Muscle layer of colon (tissue), 2 donors: ENCODE measurements around the gene KCNN3.

ENCODE experiments used
- H3K27ac ChIP-seq: one replicate; pipeline ENCODE4 v1.7.0; 2013; ENCODE audit warnings: low read depth, mild to moderate bottlenecking, low read length, moderate library complexity
- H3K27me3 ChIP-seq, 2 donors: one replicate each; pipeline ENCODE4 v1.7.0; 2013; ENCODE audit warnings: low read length in 2 of 2, mild to moderate bottlenecking in 2 of 2; ENCODE audit not compliant: insufficient read depth in 2 of 2, control insufficient read depth in 1 of 2
- H3K36me3 ChIP-seq: one replicate; pipeline ENCODE4 v1.7.0; 2013; ENCODE audit warnings: mild to moderate bottlenecking, low read length; ENCODE audit not compliant: insufficient read depth
- H3K4me1 ChIP-seq: one replicate; pipeline ENCODE4 v1.7.0; 2013; ENCODE audit warnings: mild to moderate bottlenecking, low read length; ENCODE audit not compliant: insufficient read depth
- H3K4me3 ChIP-seq, 2 donors: one replicate each; pipeline ENCODE4 v1.7.0; 2013; ENCODE audit warnings: low read length in 2 of 2, low read depth in 1 of 2, mild to moderate bottlenecking in 1 of 2, moderate library complexity in 1 of 2
- H3K9ac ChIP-seq: one replicate; pipeline ENCODE4 v1.7.0; 2013; ENCODE audit warnings: low read length
- H3K9me3 ChIP-seq: one replicate; pipeline ENCODE4 v1.7.0; 2013; ENCODE audit warnings: mild to moderate bottlenecking, low read length
- donor health status: abdominal sarcoma.
- donor health status: Adenocarcinoma of cecum.

Gene KCNN3

DNA sequence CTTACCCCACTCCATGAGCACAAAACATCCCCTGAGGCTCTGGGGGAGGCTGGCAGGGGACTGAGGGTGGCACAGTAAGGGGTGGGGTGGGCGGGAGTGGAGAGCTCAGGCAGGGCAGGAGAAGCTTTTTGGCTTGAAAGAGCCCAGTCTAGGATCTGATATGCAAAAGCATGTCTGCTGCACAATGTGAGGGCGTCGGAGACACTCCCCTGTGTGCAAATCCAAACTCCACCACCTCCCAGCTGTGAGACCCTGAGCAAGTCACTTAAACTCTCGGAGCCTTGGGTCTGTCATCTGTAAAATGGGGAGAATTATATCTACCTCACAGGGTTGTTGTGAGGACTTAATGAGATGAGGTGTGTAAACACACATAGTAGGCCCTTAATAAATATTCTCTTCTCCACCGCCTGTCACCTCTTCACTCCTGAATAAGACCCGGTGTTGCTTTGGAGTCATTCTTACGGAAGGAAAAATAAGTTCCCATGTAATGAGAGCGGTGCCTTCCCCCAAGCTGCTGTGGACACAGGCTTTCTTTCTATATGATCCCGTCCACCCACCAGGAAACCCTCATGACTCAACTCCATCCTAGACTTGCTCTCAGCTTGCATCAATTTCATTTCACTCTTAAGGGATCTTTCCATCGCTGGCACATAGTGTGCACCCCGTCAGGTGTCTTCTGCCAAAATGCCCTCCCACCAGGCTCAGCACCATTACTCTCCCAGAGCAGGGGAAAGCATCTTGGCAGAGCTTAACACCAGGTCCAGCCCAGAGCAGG lies 12.5 kb downstream of the KCNN3 start:
- H3K9me3 ChIP-seq, result no peaks in the 10 kb centered on the region
- no peaks in the 10 kb centered on the region for H3K27me3 ChIP-seq
- H3K27ac ChIP-seq, result no peak overlapping the region
- H3K4me1 ChIP-seq, result no peaks in the 10 kb centered on the region
- no peak overlapping the region for H3K4me3 ChIP-seq
- no peaks in the 10 kb centered on the region for H3K36me3 ChIP-seq
- H3K9ac ChIP-seq, result no peak overlapping the region

DNA sequence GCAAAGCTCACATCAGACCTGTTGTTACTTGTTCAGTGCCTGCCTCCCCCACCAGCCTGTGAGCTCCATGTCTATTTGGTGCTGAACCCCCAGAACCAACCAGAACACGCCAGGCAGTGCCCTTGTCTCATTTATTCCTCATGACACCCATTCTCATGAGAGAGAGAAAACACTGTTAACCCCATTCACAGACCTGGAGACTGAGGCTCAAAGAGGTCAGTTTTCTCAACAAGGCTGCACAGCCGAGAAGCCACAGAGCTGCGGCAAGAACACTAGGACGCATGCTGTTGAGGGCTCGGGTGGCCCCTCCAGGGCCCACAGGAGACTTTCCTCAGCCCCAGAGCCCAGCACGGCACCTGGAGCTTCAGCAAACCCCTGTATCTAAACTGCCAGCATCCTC lies 13.1 kb downstream of the KCNN3 start:
- Histone ChIP-seq H3K4me1 (no peaks in the 10 kb centered on the region), H3K27ac (no peak overlapping the region), H3K9ac (no peak overlapping the region)

DNA sequence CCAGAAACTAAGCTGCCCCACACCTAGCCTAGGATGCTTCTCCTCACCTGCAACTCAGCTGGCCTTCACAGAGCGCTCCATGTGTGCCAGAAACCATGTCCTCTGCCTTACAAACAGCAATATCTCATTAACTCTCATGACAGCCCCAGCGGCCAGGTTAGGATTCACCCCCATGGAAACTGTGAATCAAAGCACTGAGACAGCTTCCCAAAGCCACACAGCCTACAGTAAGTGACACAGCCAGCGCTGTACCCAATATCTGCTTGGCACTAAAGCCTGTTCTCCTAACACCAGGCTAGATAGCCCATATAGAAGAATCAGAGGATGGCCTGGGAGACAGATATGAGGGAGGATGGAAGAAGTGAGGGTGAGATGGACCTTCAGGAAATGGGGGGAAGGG lies 13.5 kb downstream of the KCNN3 start:
- H3K4me1 ChIP-seq, result no peaks in the 10 kb centered on the region
- H3K4me3 ChIP-seq, result no peak overlapping the region
- H3K9ac ChIP-seq, result no peak overlapping the region
- no peaks in the 10 kb centered on the region for H3K36me3 ChIP-seq
- no peak overlapping the region for H3K27ac ChIP-seq
- no peaks in the 10 kb centered on the region for H3K9me3 ChIP-seq
- H3K27me3 ChIP-seq, result no peaks in the 10 kb centered on the region

More for the DNA sequence above, 13.1 kb downstream of the KCNN3 start:
- no peaks in the 10 kb centered on the region for H3K36me3 ChIP-seq
- H3K4me3 ChIP-seq, result no peak overlapping the region
- no peaks in the 10 kb centered on the region for H3K27me3 ChIP-seq
- H3K9me3 ChIP-seq, result no peaks in the 10 kb centered on the region

- Histone ChIP-seq H3K9ac (no peak overlapping the region), H3K4me1 (no peaks in the 10 kb centered on the region), H3K4me3 (no peak overlapping the region), H3K36me3 (no peaks in the 10 kb centered on the region), H3K27ac (no peak overlapping the region), H3K27me3 (no peaks in the 10 kb centered on the region), H3K9me3 (no peaks in the 10 kb centered on the region)
Observed at GRCh38 chr1:154856049-154856448, 14.0 kb downstream of the KCNN3 start.

- H3K27ac ChIP-seq, result no peak overlapping the region
- no peaks in the 10 kb centered on the region for H3K4me1 ChIP-seq
- H3K9ac ChIP-seq, result no peak overlapping the region
- H3K9me3 ChIP-seq, result no peaks in the 10 kb centered on the region
- no peak overlapping the region for H3K4me3 ChIP-seq
- H3K36me3 ChIP-seq, result no peaks in the 10 kb centered on the region
- H3K27me3 ChIP-seq, result no peaks in the 10 kb centered on the region
Observed at GRCh38 chr1:154855186-154855851, 14.8 kb downstream of the KCNN3 start.

GRCh38 chr1:154852845-154853244 lies 17.2 kb downstream of the KCNN3 start:
- Histone ChIP-seq H3K36me3 (no peaks in the 10 kb centered on the region), H3K4me1 (peaks cover 8% of the 10 kb centered on the region), H3K27ac (no peak overlapping the region), H3K9ac (no peak overlapping the region), H3K4me3 (no peak overlapping the region), H3K27me3 (no peaks in the 10 kb centered on the region), H3K9me3 (no peaks in the 10 kb centered on the region)

GRCh38 chr1:154851392-154852177 lies 18.5 kb downstream of the KCNN3 start:
- no peaks in the 10 kb centered on the region for H3K9me3 ChIP-seq
- H3K27ac ChIP-seq, result no peak overlapping the region
- peaks cover 19% of the 10 kb centered on the region for H3K4me1 ChIP-seq
- H3K27me3 ChIP-seq, result no peaks in the 10 kb centered on the region
- H3K9ac ChIP-seq, result no peak overlapping the region
- H3K4me3 ChIP-seq, result no peak overlapping the region
- H3K36me3 ChIP-seq, result no peaks in the 10 kb centered on the region

GRCh38 chr1:154849645-154850131 lies 20.4 kb downstream of the KCNN3 start:
- Histone ChIP-seq H3K9ac (no peak overlapping the region), H3K36me3 (no peaks in the 10 kb centered on the region), H3K9me3 (no peaks in the 10 kb centered on the region), H3K27me3 (no peaks in the 10 kb centered on the region), H3K27ac (no peak overlapping the region), H3K4me1 (peaks cover 28% of the 10 kb centered on the region), H3K4me3 (no peak overlapping the region)

DNA sequence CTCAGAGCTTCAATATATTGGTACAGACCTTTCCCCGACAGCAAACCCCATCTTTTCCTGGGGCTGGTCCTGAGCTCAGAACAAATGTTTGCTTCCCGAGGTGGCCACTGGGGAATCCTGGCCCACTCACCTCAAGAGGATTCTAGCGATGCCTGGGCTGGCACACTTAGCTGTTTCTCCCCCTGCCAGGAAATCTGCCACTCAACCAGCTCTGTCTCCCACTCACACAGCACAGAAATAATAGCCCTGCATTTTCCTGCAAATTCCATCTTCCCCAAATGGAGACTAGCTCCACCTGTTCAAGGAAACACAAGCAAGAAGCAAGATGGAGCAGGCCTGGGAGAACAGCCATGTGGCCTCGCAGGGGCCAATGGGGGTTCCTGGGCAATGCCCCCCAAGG lies 21.1 kb downstream of the KCNN3 start:
- no peak overlapping the region for H3K4me3 ChIP-seq
- no peaks in the 10 kb centered on the region for H3K36me3 ChIP-seq
- H3K9me3 ChIP-seq, result no peaks in the 10 kb centered on the region
- H3K4me1 ChIP-seq, result peaks cover 28% of the 10 kb centered on the region
- H3K27ac ChIP-seq, result no peak overlapping the region
- no peak overlapping the region for H3K9ac ChIP-seq
- no peaks in the 10 kb centered on the region for H3K27me3 ChIP-seq

DNA sequence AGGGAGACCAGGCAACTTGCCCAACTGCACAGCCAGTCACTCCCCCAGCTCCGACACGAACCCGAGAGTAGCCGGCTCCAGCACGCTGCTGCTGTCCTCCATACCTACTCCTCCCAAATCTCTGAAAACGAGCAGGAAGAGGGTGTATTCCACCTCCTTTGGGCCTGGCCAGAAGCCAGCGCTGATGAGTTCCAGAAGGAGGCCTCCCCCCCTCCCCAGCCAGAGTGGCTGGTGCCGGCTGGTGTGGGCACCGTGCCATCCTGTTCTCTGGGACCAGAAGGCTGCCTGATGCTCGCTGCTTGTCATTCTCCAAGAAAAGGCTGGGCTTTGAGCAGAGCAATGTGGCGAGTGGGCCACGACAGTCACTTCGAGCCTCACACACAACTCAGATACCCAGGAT lies 22.2 kb downstream of the KCNN3 start:
- Histone ChIP-seq H3K9me3 (no peaks in the 10 kb centered on the region), H3K36me3 (no peaks in the 10 kb centered on the region), H3K4me3 (peak overlapping the region in 1 of 2 donors; percentile 8), H3K27ac (no peak overlapping the region), H3K9ac (no peak overlapping the region), H3K4me1 (peaks cover 28% of the 10 kb centered on the region), H3K27me3 (no peaks in the 10 kb centered on the region)
